ENCODE data around the gene MOV10. TPM values are rescaled to one million over a fixed set of nuclear protein-coding genes. Genes with fewer than 3 reads are reported as not detected.

Gene MOV10
- total and polyA plus RNA-seq, 2 of the 8 experiments (the other 6 are each of a cell fraction or from before 2014, with no cell fraction given), result 57.3 to 109 TPM

- Histone ChIP-seq H3K18ac (ENCODE audit: extremely low read depth, low read length) (peak overlapping the region; percentile 71), H3K4me2 (ENCODE audit: insufficient read depth in 1 of 2, low read depth in 2 of 2, low read length in 2 of 2) (peak overlapping the region; percentile 78 to 85), H2BK120ac (replicated peaks; ENCODE audit: low read depth, low read length) (no peak overlapping the region), H2BK5ac (ENCODE audit: low read depth, low read length) (no peak overlapping the region), H4K8ac (ENCODE audit: extremely low read depth, insufficient read depth, low read length) (peak overlapping the region; percentile 45), H3K23ac (ENCODE audit: insufficient read length) (no peak overlapping the region), H2BK20ac (ENCODE audit: low read length) (no peak overlapping the region), H3K27me3 (replicated peaks in 1 of 4; ENCODE audit: control insufficient read depth in 3 of 4, extremely low read depth in 1 of 4, insufficient read depth in 3 of 4, low read length in 3 of 4) (peaks cover 9 to 34% (median 27%) of the 10 kb centered on the region in 4 experiments), H3K27ac (ENCODE audit: low read depth, low read length) (no peak overlapping the region), H3K9me3 (ENCODE audit: insufficient read depth in 2 of 2, low read depth in 1 of 2, low read length in 1 of 2) (peaks cover 0 to 7% of the 10 kb centered on the region in 2 experiments; a peak in 1 of 4 replicates), H3K23me2 (ENCODE audit: low read depth, low read length) (peaks cover 10% of the 10 kb centered on the region; the same call in 1 of the 2 replicates), H4K91ac (replicated peaks; ENCODE audit: insufficient read length, low read length) (peak overlapping the region; percentile 74), H3K56ac (replicated peaks; ENCODE audit: insufficient read length, low read depth, low read length) (no peak overlapping the region), H4K5ac (ENCODE audit: insufficient read length, low read depth, low read length) (no peak overlapping the region), H2AFZ (ENCODE audit: low read length) (peak overlapping the region; percentile 61), H3K4me1 (replicated peaks in 1 of 4; ENCODE audit: control insufficient read depth in 3 of 4, insufficient read depth in 4 of 4, low read length in 3 of 4) (peaks cover 0 to 7% (median 5%) of the 10 kb centered on the region in 4 experiments; a peak in 4 of 7 replicates), H3K79me2 (ENCODE audit: control insufficient read depth in 1 of 2, insufficient read depth in 2 of 2, low read length in 2 of 2) (no peaks in the 10 kb centered on the region), H3K14ac (ENCODE audit: insufficient read length) (no peak overlapping the region), H3K4ac (replicated peaks; ENCODE audit: insufficient read length, low read depth, low read length) (no peak overlapping the region), H2BK12ac (ENCODE audit: low read depth, low read length) (peak overlapping the region; percentile 50; the same call in 1 of the 2 replicates), H3K9ac (replicated peaks in 1 of 4; ENCODE audit: extremely low read depth in 1 of 4, low read depth in 3 of 4, low read length in 3 of 4) (peak overlapping the region in 2 of 4 experiments; percentile 3 to 4; a peak in 1 of 7 replicates), H4K20me1 (replicated peaks in 1 of 2; ENCODE audit: control insufficient read depth in 1 of 2, insufficient read depth in 2 of 2, low read length in 2 of 2) (no peaks in the 10 kb centered on the region), H2BK15ac (ENCODE audit: low read length) (no peak overlapping the region), H3K79me1 (ENCODE audit: low read depth, low read length) (no peaks in the 10 kb centered on the region), H2AK5ac (ENCODE audit: low read depth, low read length) (no peak overlapping the region), H3K4me3 (ENCODE audit: extremely low read depth in 1 of 4, insufficient read depth in 2 of 4, low read depth in 3 of 4, low read length in 4 of 4) (peak overlapping the region; percentile 39 to 59 (median 50)), H3K36me3 (ENCODE audit: control insufficient read depth in 2 of 4, insufficient read depth in 4 of 4, low read length in 3 of 4) (no peaks in the 10 kb centered on the region)
- ChIA-PET CTCF (ENCODE audit: partially characterized antibody) (interaction anchor here (0.8 to 7.4 kb wide), 20 partner anchors 10 to 331 kb away, joined by 3 to 73 read pairs (median 6); partner anchors contain the start of genes LRIG2 and PPM1J), POLR2A (ENCODE audit: partially characterized antibody) (interaction anchor here (1.4 to 2.9 kb wide), 4 partner anchors 9 to 60 kb away, joined by 3 to 15 read pairs (median 4); a partner anchor contains a TSS)
- FAIRE-seq (no peak), DNase-seq (ENCODE audit: low read depth in 1 of 2, low spot score in 2 of 2) (peak in 1 of 2 experiments; percentile 86)
- WGBS, 2 experiments (ENCODE audit: extremely low coverage in 1 of 2, insufficient coverage in 1 of 2, insufficient read length in 1 of 2, insufficient replicate concordance in 2 of 2, low coverage in 1 of 2, low lambda C conversion rate in 2 of 2, missing lambda C conversion rate in 1 of 2), result 7% methylated on average over 58 of the region's 58 CpGs; no CpG with 5 or more reads in 1 of the 2 experiments
- TF ChIP-seq E2F6 (IDR thresholded peaks at IDR 0.05) (peak; percentile 80), SUZ12 (IDR thresholded peaks at IDR 0.05; ENCODE audit: low read length) (peak; percentile 91), RAD21 (IDR thresholded peaks at IDR 0.05 in 1 of 2, conservative IDR thresholded peaks at IDR 0.05 in 1 of 2; ENCODE audit: low read depth in 2 of 2, low read length in 2 of 2) (peak; percentile 35 to 52; a peak in 2 of 4 replicates), NANOG (IDR thresholded peaks at IDR 0.05; ENCODE audit: insufficient read depth, low read depth, low read length, poor library complexity, severe bottlenecking) (no peak), HDAC2 (IDR thresholded peaks at IDR 0.05; ENCODE audit: borderline replicate concordance in 1 of 2, low read depth in 2 of 2, low read length in 2 of 2) (peak in 1 of 2 experiments; percentile 60; a peak in 2 of 4 replicates), JUND (IDR thresholded peaks at IDR 0.05; ENCODE audit: low read length) (no peak), YY1 (IDR thresholded peaks at IDR 0.05; ENCODE audit: low read depth, low read length) (no peak), RBBP5 (IDR thresholded peaks at IDR 0.05; ENCODE audit: borderline replicate concordance, low read depth, low read length) (peak; percentile 43; the same call in 1 of the 2 replicates), ASH2L (IDR thresholded peaks at IDR 0.05; ENCODE audit: low read length) (peak; percentile 49)
Observed at GRCh38 chr1:112744009-112744578, 69.6 kb downstream of the MOV10 start.
